A549 (cell line): ENCODE results near the gene VPS37B. TPM values are rescaled to one million over a fixed set of nuclear protein-coding genes. Genes with fewer than 3 reads are reported as not detected.

Experiments used
- JUNB ChIP-seq: fragments of >200 bp; sonication (Bioruptor Twin); formaldehyde crosslinking; IDR thresholded peaks from 2 replicates; pipeline ENCODE4 v1.6.1; 2016
- NFE2L2 ChIP-seq: fragments of 150-350 bp; conservative IDR thresholded peaks from 2 replicates; pipeline ENCODE4 v1.6.1; 2014; ENCODE audit warnings: low read length
- PHF8 ChIP-seq: fragments of 200-600 bp; sonication (generic); IDR thresholded peaks from 2 replicates; pipeline ENCODE4 v1.6.1; 2016; ENCODE audit warnings: low read depth, mild to moderate bottlenecking, antibody characterized with exemption, moderate library complexity, borderline replicate concordance
- POLR2AphosphoS2 ChIP-seq: conservative IDR thresholded peaks from 2 replicates; pipeline ENCODE4 v1.6.1; 2012; ENCODE audit warnings: low read length, improper control_type of control experiment, inconsistent platforms
- RNF2 ChIP-seq: fragments of 200-600 bp; sonication (generic); IDR thresholded peaks from 2 replicates; pipeline ENCODE4 v1.6.1; 2016; ENCODE audit warnings: low read depth, mild to moderate bottlenecking, antibody characterized with exemption, moderate library complexity, borderline replicate concordance
- polyA plus RNA-seq, 4 experiments: library from polyadenylated mRNA; depleted of rRNA in 3 of 4; stranded (reverse); fragments of >200 nt; fragmentation: RNase III in 1 of 4; extraction: RNeasy Plus Mini Kit Qiagen cat#74134 plus additional on column Dnase treatment in 1 of 4; gene quantifications; 2 replicates in 3 of 4; 3 replicates in 1 of 4; pipeline ENCODE4 v1.2.3, GENCODE V29; 2011 to 2017
- TF ChIP-seq, protein P1 (sequence below): fragments of >200 bp; sonication (Bioruptor Twin); formaldehyde crosslinking; IDR thresholded peaks from 2 replicates; pipeline ENCODE4 v1.6.1; 2016

VPS37B gene
- polyA plus RNA-seq, 2 of the 4 experiments (the other 2 are of a cell fraction) = 17.0 to 18.6 TPM

DNA sequence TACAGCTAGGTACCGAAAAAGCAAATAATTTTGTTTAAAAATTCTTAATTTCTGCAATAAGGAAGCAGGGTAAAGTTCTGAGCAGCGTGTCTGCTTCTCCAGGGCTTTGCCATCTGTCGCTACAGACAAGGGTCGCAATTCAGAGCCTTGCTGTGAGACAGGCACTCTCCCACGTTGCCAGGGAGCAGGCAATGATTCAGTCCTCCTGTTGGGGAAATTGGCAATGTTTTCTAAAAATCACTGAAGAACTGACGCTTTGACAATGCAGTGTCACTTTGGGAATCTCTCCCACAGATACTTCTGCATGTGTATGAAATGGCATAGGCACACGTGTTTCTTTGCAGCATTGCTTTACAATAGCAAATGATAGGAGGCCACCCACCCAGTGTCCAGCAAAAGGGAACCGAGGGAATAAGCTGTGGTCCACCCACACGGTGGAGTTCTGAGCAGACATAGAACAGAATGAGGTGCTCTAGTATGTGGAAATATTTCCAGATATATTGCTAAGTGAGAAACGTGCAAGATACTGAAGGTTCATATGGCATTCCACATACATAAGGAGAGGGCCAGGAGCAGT, 76.6 kb downstream of the VPS37B start (continued):
- TF ChIP-seq, protein P1, sequence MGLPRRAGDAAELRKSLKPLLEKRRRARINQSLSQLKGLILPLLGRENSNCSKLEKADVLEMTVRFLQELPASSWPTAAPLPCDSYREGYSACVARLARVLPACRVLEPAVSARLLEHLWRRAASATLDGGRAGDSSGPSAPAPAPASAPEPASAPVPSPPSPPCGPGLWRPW = no peak
- TF ChIP-seq PHF8 (no peak), NFE2L2 (no peak), JUNB (no peak), RNF2 (no peak), POLR2AphosphoS2 (no peak)

Other genes with a start within 250 kb of the VPS37B start
- gene HCAR2, start 192.8 kb downstream of the VPS37B start, polyA plus RNA-seq (2011; rRNA removed) = 0.07 and 0.09 TPM in 2 replicates
- gene HCAR2, start 192.8 kb downstream of the VPS37B start, polyA plus RNA-seq (2017; fragmentation: RNase III; extraction: RNeasy Plus Mini Kit Qiagen cat#74134 plus additional on column Dnase treatment) = 0.07 TPM in 1 of 3 replicates, not detected in the others
- gene HCAR3, start 179.3 kb downstream of the VPS37B start, polyA plus RNA-seq (2011; rRNA removed) = 0.07 TPM in 1 of 2 replicates, not detected in the other
- gene HCAR3, start 179.3 kb downstream of the VPS37B start, polyA plus RNA-seq (2017; fragmentation: RNase III; extraction: RNeasy Plus Mini Kit Qiagen cat#74134 plus additional on column Dnase treatment) = 0.04 TPM in 1 of 3 replicates, not detected in the others
- gene HCAR1, start 165.3 kb downstream of the VPS37B start, polyA plus RNA-seq (2011; rRNA removed) = 0.05 and 0.07 TPM in 2 replicates
- 0.01 to 0.07 TPM (median 0.03 TPM) in 3 replicates for gene HCAR1, start 165.3 kb downstream of the VPS37B start, polyA plus RNA-seq (2017; fragmentation: RNase III; extraction: RNeasy Plus Mini Kit Qiagen cat#74134 plus additional on column Dnase treatment)
- gene DENR, start 143.3 kb downstream of the VPS37B start, polyA plus RNA-seq (2011; rRNA removed) = 65.7 and 98.2 TPM in 2 replicates
- gene DENR, start 143.3 kb downstream of the VPS37B start, polyA plus RNA-seq (2017; fragmentation: RNase III; extraction: RNeasy Plus Mini Kit Qiagen cat#74134 plus additional on column Dnase treatment) = 72.6 to 77.4 TPM (median 76.0 TPM) in 3 replicates
- gene CCDC62, start 121.6 kb downstream of the VPS37B start, polyA plus RNA-seq (2011; rRNA removed) = 0.12 and 0.18 TPM in 2 replicates
- 0.08 to 0.19 TPM (median 0.17 TPM) in 3 replicates for gene CCDC62, start 121.6 kb downstream of the VPS37B start, polyA plus RNA-seq (2017; fragmentation: RNase III; extraction: RNeasy Plus Mini Kit Qiagen cat#74134 plus additional on column Dnase treatment)
- gene HIP1R, start 60.7 kb downstream of the VPS37B start, polyA plus RNA-seq (2011; rRNA removed) = 9.0 and 10.3 TPM in 2 replicates
- gene HIP1R, start 60.7 kb downstream of the VPS37B start, polyA plus RNA-seq (2017; fragmentation: RNase III; extraction: RNeasy Plus Mini Kit Qiagen cat#74134 plus additional on column Dnase treatment) = 9.1 to 11.2 TPM (median 10.6 TPM) in 3 replicates
- gene ABCB9, start 70.3 kb upstream of the VPS37B start, polyA plus RNA-seq (2011; rRNA removed) = 2.7 and 3.1 TPM in 2 replicates
- gene ABCB9, start 70.3 kb upstream of the VPS37B start, polyA plus RNA-seq (2017; fragmentation: RNase III; extraction: RNeasy Plus Mini Kit Qiagen cat#74134 plus additional on column Dnase treatment) = 4.8 to 5.8 TPM (median 5.0 TPM) in 3 replicates
- gene OGFOD2, start 79.1 kb upstream of the VPS37B start, polyA plus RNA-seq (2011; rRNA removed) = 11.0 and 11.8 TPM in 2 replicates
- gene OGFOD2, start 79.1 kb upstream of the VPS37B start, polyA plus RNA-seq (2017; fragmentation: RNase III; extraction: RNeasy Plus Mini Kit Qiagen cat#74134 plus additional on column Dnase treatment) = 15.7 to 18.2 TPM (median 17.5 TPM) in 3 replicates
- 152 and 209 TPM in 2 replicates for gene ARL6IP4, start 84.6 kb upstream of the VPS37B start, polyA plus RNA-seq (2011; rRNA removed)
- gene ARL6IP4, start 84.6 kb upstream of the VPS37B start, polyA plus RNA-seq (2017; fragmentation: RNase III; extraction: RNeasy Plus Mini Kit Qiagen cat#74134 plus additional on column Dnase treatment) = 196 to 211 TPM (median 208 TPM) in 3 replicates